HepG2 (cell line): ENCODE data around the gene AQP11. TPM values are rescaled to one million over a fixed set of nuclear protein-coding genes. Genes with fewer than 3 reads are reported as not detected.

Source experiments
- KDM3A ChIP-seq: IDR thresholded peaks from 2 replicates; pipeline ENCODE4 v1.6.1; 2018; ENCODE audit warnings: low read depth, missing compliant biosample characterization
- MLXIP ChIP-seq: sonication (generic); formaldehyde crosslinking; IDR thresholded peaks from 2 replicates; pipeline ENCODE4 v1.9.0; 2021; ENCODE audit warnings: missing genetic modification reagents, borderline replicate concordance
- PRMT3 ChIP-seq: sonication (generic); formaldehyde crosslinking; IDR thresholded peaks from 2 replicates; pipeline ENCODE4 v1.8.1; 2022; ENCODE audit warnings: low read depth, mild to moderate bottlenecking, moderate library complexity, missing genetic modification reagents, borderline replicate concordance
- RERE ChIP-seq: IDR thresholded peaks from 2 replicates; pipeline ENCODE4 v1.6.1; 2016; ENCODE audit warnings: low read depth, missing genetic modification reagents, missing compliant biosample characterization
- SMARCE1 ChIP-seq: fragments of 450-650 bp; IDR thresholded peaks from 2 replicates; pipeline ENCODE4 v1.6.1; 2017; ENCODE audit warnings: borderline replicate concordance
- SPEN ChIP-seq: sonication (generic); formaldehyde crosslinking; IDR thresholded peaks from 2 replicates; pipeline ENCODE4 v1.5.1; 2020; ENCODE audit warnings: low read depth, mild to moderate bottlenecking, missing genetic modification reagents
- ZNF281 ChIP-seq: sonication (generic); formaldehyde crosslinking; IDR thresholded peaks from 2 replicates; pipeline ENCODE4 v1.4.0; 2020; ENCODE audit warnings: missing genetic modification reagents, borderline replicate concordance
- ZNF552 ChIP-seq: sonication (generic); formaldehyde crosslinking; IDR thresholded peaks from 2 replicates; pipeline ENCODE4 v1.9.0; 2022; ENCODE audit warnings: missing genetic modification reagents, mild to moderate bottlenecking, borderline replicate concordance
- ZNF569 ChIP-seq: sonication (generic); formaldehyde crosslinking; IDR thresholded peaks from 2 replicates; pipeline ENCODE4 v1.5.0; 2020; ENCODE audit warnings: mild to moderate bottlenecking, missing genetic modification reagents, moderate library complexity, borderline replicate concordance
- ZNF605 ChIP-seq: sonication (generic); formaldehyde crosslinking; IDR thresholded peaks from 2 replicates; pipeline ENCODE4 v1.8.0; 2022; ENCODE audit warnings: mild to moderate bottlenecking, missing genetic modification reagents
- ZNF773 ChIP-seq: sonication (generic); formaldehyde crosslinking; IDR thresholded peaks from 2 replicates; pipeline ENCODE4 v1.4.0; 2020; ENCODE audit warnings: missing genetic modification reagents, borderline replicate concordance
- ZNF776 ChIP-seq: sonication (generic); formaldehyde crosslinking; IDR thresholded peaks from 2 replicates; pipeline ENCODE4 v1.4.0; 2020; ENCODE audit warnings: mild to moderate bottlenecking, missing genetic modification reagents
- polyA plus RNA-seq, 8 experiments: library from polyadenylated mRNA; depleted of rRNA in 3 of 8; stranded (reverse) in 7 of 8; unstranded in 1 of 8; fragments of >200 nt; fragmentation: Illumina TruSeq in 4 of 8; extraction: Trizol in 4 of 8; gene quantifications; 2 replicates each; pipeline versions ENCODE4 v1.2.1 to v1.2.3, GENCODE V29; 2011 to 2016; ENCODE audit warnings: low read depth in 4 of 8, missing spikeins in 1 of 8, mixed read lengths in 1 of 8; ENCODE audit not compliant: insufficient read depth in 1 of 8
- total RNA-seq, 5 experiments: library from RNA; depleted of rRNA; stranded (reverse); fragments of >200 nt; fragmentation: Illumina TruSeq; extraction: Trizol; gene quantifications; 2 replicates each; pipeline ENCODE4 v1.2.3, GENCODE V29; 2016; ENCODE audit warnings: low read depth in 1 of 5
- TF ChIP-seq, protein P1 (sequence below): sonication (generic); formaldehyde crosslinking; IDR thresholded peaks from 2 replicates; pipeline ENCODE4 v1.4.0; 2020; ENCODE audit warnings: mild to moderate bottlenecking, missing genetic modification reagents
- TF ChIP-seq, protein P2 (sequence below): sonication (generic); formaldehyde crosslinking; IDR thresholded peaks from 2 replicates; pipeline ENCODE4 v1.4.0; 2020; ENCODE audit warnings: missing genetic modification reagents

AQP11 gene
- total and polyA plus RNA-seq, 2 of the 13 experiments (the other 11 are each of a cell fraction or from before 2014, with no cell fraction given): 10.4 to 15.3 TPM

DNA sequence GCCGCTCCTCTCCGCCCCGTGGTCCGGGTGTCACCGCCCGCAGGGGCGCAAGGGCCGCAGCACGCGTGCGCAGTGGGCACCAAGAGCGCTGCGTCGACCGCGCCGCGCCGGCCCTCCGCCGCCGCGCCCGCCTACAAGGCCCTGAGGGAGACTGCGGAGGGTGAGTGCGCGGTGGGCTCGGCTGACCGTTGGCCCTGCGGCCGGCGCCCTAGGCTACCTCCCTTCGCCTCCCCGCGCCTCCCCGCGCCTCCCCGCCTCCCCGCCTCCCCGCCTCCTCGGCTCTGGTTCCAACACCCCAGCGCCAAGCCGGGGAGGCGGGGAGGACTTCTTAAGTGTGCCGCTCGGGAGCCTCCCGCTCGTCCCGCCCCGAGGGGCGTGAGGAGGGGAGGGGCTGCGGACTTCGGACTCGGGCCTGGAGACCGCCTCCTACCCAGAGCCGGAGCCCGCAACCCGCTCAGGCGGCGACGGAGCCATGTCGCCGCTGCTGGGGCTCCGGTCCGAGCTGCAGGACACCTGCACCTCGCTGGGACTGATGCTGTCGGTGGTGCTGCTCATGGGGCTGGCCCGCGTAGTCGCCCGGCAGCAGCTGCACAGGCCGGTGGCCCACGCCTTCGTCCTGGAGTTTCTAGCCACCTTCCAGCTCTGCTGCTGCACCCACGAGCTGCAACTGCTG is at the start of gene AQP11 (continued):
- TF ChIP-seq RERE (CRISPR knock-in tag): no peak
- no peak for TF ChIP-seq ZNF605
- 0 out of 2 replicates have a peak, but pooled peaks have one; percentile 58 for TF ChIP-seq ZNF773
- TF ChIP-seq MLXIP (CRISPR knock-in tag): no peak
- TF ChIP-seq, protein P1, sequence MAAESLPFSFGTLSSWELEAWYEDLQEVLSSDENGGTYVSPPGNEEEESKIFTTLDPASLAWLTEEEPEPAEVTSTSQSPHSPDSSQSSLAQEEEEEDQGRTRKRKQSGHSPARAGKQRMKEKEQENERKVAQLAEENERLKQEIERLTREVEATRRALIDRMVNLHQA (CRISPR knock-in tag): no peak
- peak; percentile 88 for TF ChIP-seq ZNF776
- TF ChIP-seq KDM3A (CRISPR knock-in tag): peak; percentile 73; the same call in 1 of the 2 replicates
- peak; percentile 61; the same call in 1 of the 2 replicates for TF ChIP-seq ZNF281 (CRISPR knock-in tag)
- TF ChIP-seq ZNF552: no peak
- 0 out of 2 replicates have a peak, but pooled peaks have one; percentile 32 for TF ChIP-seq PRMT3
- peak; percentile 92 for TF ChIP-seq SPEN (CRISPR knock-in tag)
- TF ChIP-seq, protein P2, sequence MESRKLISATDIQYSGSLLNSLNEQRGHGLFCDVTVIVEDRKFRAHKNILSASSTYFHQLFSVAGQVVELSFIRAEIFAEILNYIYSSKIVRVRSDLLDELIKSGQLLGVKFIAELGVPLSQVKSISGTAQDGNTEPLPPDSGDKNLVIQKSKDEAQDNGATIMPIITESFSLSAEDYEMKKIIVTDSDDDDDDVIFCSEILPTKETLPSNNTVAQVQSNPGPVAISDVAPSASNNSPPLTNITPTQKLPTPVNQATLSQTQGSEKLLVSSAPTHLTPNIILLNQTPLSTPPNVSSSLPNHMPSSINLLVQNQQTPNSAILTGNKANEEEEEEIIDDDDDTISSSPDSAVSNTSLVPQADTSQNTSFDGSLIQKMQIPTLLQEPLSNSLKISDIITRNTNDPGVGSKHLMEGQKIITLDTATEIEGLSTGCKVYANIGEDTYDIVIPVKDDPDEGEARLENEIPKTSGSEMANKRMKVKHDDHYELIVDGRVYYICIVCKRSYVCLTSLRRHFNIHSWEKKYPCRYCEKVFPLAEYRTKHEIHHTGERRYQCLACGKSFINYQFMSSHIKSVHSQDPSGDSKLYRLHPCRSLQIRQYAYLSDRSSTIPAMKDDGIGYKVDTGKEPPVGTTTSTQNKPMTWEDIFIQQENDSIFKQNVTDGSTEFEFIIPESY (CRISPR knock-in tag): no peak
- TF ChIP-seq ZNF569 (CRISPR knock-in tag): no peak
- no peak for TF ChIP-seq SMARCE1
